Omental fat pad (tissue), 4 donors: ENCODE results near the gene FAM120AOS. TPM values are rescaled to one million over a fixed set of nuclear protein-coding genes. Genes with fewer than 3 reads are reported as not detected.

Experiments
- ATAC-seq: fragments of 150-250 bp; one replicate; pipeline ENCODE4 v1.9.1; 2016; ENCODE audit warnings: mild to moderate bottlenecking, moderate library complexity; ENCODE audit not compliant: low FRiP score
- DNase-seq: peaks from one replicate; pipeline ENCODE4 v3.0.0-alpha.2; 2019; ENCODE audit warnings: low spot score
- total RNA-seq, 4 donors: library from RNA; depleted of rRNA; stranded (reverse); fragments of >200 nt; gene quantifications; one replicate each; pipeline ENCODE4 v1.1.0, GENCODE V29; 2016
- TF ChIP-seq, protein P1 (sequence below), 3 donors: fragments of 450-650 bp; IDR thresholded peaks; one replicate each; pipeline ENCODE4 v1.5.1; 2016 to 2017; ENCODE audit warnings: antibody characterized with exemption in 3 of 3, mild to moderate bottlenecking in 3 of 3, moderate library complexity in 2 of 3

Gene FAM120AOS
- total RNA-seq, 4 donors from 2014 or later: 48.2 to 61.2 (median 54.2) TPM

DNA sequence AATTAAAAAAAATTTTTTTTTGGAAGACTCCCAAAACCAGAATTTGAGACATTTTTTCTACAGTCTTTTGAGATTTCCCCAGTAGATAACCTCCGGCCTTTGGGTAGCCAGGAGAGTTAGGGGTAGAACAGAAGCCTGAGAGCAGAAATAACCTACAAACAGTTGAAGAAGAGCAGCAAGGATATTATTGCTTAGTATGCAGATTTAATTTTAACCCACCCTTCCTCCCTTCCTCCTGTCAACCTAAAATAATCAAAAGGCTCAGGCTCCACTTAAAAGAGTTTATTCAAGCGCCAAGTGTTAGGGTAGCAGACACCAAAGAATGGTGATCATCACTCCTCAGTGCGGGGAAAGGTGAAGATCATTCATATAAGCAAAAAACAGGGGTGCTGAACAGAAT, 19.3 kb downstream of the FAM120AOS start:
- ATAC-seq: no peak
- DNase-seq: no peak
- TF ChIP-seq, protein P1, sequence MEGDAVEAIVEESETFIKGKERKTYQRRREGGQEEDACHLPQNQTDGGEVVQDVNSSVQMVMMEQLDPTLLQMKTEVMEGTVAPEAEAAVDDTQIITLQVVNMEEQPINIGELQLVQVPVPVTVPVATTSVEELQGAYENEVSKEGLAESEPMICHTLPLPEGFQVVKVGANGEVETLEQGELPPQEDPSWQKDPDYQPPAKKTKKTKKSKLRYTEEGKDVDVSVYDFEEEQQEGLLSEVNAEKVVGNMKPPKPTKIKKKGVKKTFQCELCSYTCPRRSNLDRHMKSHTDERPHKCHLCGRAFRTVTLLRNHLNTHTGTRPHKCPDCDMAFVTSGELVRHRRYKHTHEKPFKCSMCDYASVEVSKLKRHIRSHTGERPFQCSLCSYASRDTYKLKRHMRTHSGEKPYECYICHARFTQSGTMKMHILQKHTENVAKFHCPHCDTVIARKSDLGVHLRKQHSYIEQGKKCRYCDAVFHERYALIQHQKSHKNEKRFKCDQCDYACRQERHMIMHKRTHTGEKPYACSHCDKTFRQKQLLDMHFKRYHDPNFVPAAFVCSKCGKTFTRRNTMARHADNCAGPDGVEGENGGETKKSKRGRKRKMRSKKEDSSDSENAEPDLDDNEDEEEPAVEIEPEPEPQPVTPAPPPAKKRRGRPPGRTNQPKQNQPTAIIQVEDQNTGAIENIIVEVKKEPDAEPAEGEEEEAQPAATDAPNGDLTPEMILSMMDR (IDR thresholded peaks at IDR 0.05): no peak

DNA sequence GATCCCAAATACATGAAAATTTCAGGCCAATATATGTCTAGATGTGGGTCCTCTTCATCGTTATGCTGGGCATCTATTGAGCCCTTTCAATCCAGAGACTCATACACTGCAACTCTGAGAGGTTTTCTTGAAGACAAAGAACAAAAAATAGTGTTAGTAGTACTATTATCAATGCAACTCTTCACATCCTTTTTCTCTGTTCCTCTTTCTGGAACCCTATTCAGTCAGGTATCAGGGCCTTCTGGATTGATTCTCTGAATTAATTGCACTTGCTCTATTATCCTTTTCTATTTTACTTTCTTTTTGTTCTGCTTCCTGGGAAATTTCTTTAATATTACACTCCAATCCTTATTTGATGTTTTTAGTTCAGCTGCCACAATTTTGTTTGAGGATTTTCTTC, 20.4 kb downstream of the FAM120AOS start:
- TF ChIP-seq, protein P1 (IDR thresholded peaks at IDR 0.05): no peak
- DNase-seq (no peak), ATAC-seq (no peak)

DNA sequence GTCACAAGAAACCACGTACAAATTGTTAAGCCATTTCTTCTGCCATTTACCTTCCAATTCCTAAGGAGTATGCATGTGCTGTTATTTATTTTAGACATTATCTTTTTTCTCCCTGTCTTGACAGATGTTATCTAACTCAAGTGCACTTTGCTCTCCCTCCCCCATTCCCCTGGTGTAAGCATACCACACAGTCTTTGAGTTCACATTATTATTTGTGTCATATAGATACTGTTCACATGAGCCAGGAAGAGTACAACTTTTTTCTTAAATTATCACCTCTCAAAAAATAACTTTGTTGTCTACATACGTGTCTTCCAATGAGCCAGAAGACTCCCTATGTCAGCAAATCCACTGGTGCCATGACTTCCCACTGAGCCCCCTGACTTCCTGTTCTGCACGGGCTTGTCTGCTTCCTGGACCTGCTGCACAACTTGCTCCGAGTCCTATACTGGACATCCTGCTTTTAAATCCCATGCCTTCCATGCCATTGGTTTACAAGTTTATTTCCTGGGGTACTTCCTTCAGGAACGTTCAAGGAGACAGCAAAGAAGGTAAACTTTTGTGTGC, 21.8 kb downstream of the FAM120AOS start:
- ATAC-seq (no peak), DNase-seq (no peak)
- TF ChIP-seq, protein P1 (IDR thresholded peaks at IDR 0.05): no peak

DNA sequence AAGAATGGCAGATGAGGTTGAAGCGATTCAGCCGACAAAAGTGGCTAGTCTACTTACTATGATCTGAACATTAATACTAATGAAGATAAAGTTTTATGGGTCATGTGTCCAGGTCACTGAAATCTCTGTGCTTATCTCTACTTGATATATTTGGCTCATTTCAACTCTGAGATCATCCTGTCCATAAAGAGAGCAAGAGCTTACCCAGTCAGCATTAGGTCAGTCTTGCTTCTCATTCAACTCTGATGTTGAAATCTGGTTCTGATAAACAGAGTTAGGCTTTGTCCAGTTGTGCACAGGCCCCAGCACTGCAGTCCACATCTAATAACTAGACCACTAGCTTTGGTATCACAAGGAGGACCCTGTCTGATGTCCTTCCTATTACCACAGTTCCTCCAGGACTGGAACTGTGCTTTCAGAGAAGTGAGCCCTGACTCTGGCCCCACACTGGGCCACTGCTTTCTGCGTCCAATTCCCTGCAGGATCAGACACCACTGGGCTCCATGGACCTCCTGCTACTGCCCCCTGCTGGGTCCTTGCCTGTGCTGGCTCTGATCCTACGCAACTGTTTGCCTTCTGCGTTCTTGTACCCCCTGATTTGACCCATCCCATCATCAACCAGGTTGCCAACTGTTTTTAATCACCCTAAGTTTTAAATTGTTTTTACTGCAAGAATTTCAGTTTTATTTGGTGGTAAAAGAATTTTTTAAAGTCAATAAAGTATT, 25.6 kb downstream of the FAM120AOS start:
- DNase-seq (no peak), ATAC-seq (no peak)
- TF ChIP-seq, protein P1 (IDR thresholded peaks at IDR 0.05): no peak

DNA sequence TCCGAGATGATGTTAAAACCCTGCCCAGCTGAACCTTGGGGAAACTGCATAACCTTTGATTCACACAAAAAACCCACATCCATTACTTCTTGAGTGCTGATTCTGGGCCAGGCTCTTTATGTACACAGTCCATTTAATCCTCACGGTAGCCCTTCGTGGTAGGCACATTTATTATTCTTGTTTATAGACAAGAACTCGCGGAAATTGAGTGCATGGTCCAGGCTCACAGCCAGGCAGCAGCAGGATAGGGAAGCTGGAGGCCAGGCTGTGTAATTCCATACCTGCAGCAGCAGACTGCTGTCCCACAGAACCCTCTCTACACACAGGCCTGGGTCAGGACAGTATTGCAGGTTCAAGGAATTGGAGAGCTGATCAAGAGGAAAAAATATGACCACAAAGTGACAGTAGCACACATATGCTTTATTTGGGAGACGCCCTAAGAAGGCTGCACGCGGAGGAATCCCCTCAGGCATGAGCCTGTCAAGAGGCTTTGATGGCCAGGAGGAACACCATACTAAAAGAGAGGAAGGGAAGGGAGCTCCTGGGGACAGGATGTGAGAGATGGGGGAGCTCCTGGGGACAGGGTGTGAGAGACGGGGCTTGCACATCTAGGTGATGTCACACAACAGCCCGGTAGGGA, 30.3 kb downstream of the FAM120AOS start:
- DNase-seq (no peak), ATAC-seq (no peak)
- TF ChIP-seq, protein P1 (IDR thresholded peaks at IDR 0.05): no peak

DNA sequence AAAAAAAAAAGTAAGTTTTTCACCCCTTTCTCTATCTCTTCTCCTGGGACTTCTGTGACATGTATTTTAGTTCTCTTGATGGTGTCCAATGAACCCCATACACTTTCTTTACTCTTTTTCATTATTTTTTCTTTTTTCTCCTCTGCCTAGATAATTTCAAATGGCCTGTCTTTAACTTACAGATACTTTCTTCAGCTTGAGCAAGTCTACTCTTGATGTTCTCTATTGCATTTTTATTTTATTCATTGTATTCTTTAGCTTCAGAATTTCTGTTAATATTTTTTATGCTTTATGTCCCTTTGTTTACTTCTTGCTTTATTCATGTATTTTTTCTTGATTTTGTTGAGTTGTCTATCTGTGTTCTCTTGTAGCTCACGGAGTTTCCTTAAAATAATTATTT, 34.4 kb downstream of the FAM120AOS start:
- TF ChIP-seq, protein P1 (IDR thresholded peaks at IDR 0.05): no peak
- no peak for DNase-seq
- ATAC-seq: no peak
